Cerebellar nuclear complex (tissue), 1 donor: Measurements from ENCODE around the gene KL.

Experiments used
- DNase-seq, 2 experiments: peaks; one replicate each; lab custom pipeline; 2025; lab: John Stamatoyannopoulos, UW

Gene KL

GRCh38 chr13:33034882-33035520, 18.8 kb downstream of the KL start:
- DNase-seq = no peak

GRCh38 chr13:33037673-33038072, 21.4 kb downstream of the KL start:
- no peak for DNase-seq

GRCh38 chr13:33040090-33040489, 23.9 kb downstream of the KL start:
- DNase-seq = no peak

- DNase-seq = no peak
Measured at GRCh38 chr13:33045851-33046592, 29.8 kb downstream of the KL start.

GRCh38 chr13:33050161-33050560, 33.9 kb downstream of the KL start:
- DNase-seq = no peak

GRCh38 chr13:33051632-33052031, 35.4 kb downstream of the KL start:
- no peak for DNase-seq

GRCh38 chr13:33052506-33053280, 36.5 kb downstream of the KL start:
- no peak for DNase-seq

GRCh38 chr13:33053397-33054066, 37.3 kb downstream of the KL start:
- no peak for DNase-seq

GRCh38 chr13:33057019-33057780, 41.0 kb downstream of the KL start:
- no peak for DNase-seq

GRCh38 chr13:33058776-33059327, 42.6 kb downstream of the KL start:
- no peak for DNase-seq

GRCh38 chr13:33060815-33061214, 44.6 kb downstream of the KL start:
- no peak for DNase-seq

- no peak for DNase-seq
Measured at GRCh38 chr13:33066329-33066728, 50.1 kb downstream of the KL start.

GRCh38 chr13:33069365-33069764, 53.1 kb downstream of the KL start:
- DNase-seq = no peak

- DNase-seq = no peak
Measured at GRCh38 chr13:33070713-33071112, 54.5 kb downstream of the KL start.

GRCh38 chr13:33072282-33072681, 56.1 kb downstream of the KL start:
- no peak for DNase-seq

GRCh38 chr13:33072759-33073158, 56.5 kb downstream of the KL start:
- no peak for DNase-seq

- DNase-seq = no peak
Measured at GRCh38 chr13:33073338-33073737, 57.1 kb downstream of the KL start.

GRCh38 chr13:33076001-33076992, 60.1 kb downstream of the KL start:
- no peak for DNase-seq

- DNase-seq = no peak
Measured at GRCh38 chr13:33078263-33078662, 62.0 kb downstream of the KL start.

- no peak for DNase-seq
Measured at GRCh38 chr13:33079960-33080359, 63.7 kb downstream of the KL start.
